Fibroblast of peridontal ligament (primary cell): ENCODE results near the gene RBBP8NL.

Source experiments
- DNase-seq: peaks from one replicate; pipeline ENCODE4 v3.0.0-alpha.2; 2010; ENCODE audit errors: extremely low read depth

RBBP8NL gene

GRCh38 chr20:62392621-62393334, 34.6 kb downstream of the RBBP8NL start:
- DNase-seq = no peak

- DNase-seq = no peak
Observed at GRCh38 chr20:62392077-62392418, 35.3 kb downstream of the RBBP8NL start.

- no peak for DNase-seq
Observed at GRCh38 chr20:62391165-62392076, 35.9 kb downstream of the RBBP8NL start.

- no peak for DNase-seq
Observed at GRCh38 chr20:62390317-62391164, 36.8 kb downstream of the RBBP8NL start.

GRCh38 chr20:62389601-62390087, 37.7 kb downstream of the RBBP8NL start:
- DNase-seq = no peak

GRCh38 chr20:62388839-62389600, 38.3 kb downstream of the RBBP8NL start:
- no peak for DNase-seq

GRCh38 chr20:62387933-62388635, 39.3 kb downstream of the RBBP8NL start:
- no peak for DNase-seq

- DNase-seq = no peak
Observed at GRCh38 chr20:62387219-62387913, 40.0 kb downstream of the RBBP8NL start.

- peak; percentile 83 for DNase-seq
Observed at GRCh38 chr20:62386383-62387218, 40.7 kb downstream of the RBBP8NL start, which contains the start of gene RPS21. TSS of gene RPS21 (plus strand) at chr20:62387103. CDS start at chr20:62387339, 236 bp downstream.

GRCh38 chr20:62382306-62383198, 44.8 kb downstream of the RBBP8NL start:
- DNase-seq = peak; percentile 60

- no peak for DNase-seq
Observed at GRCh38 chr20:62381842-62382241, 45.5 kb downstream of the RBBP8NL start.

- no peak for DNase-seq
Observed at GRCh38 chr20:62381202-62381797, 46.0 kb downstream of the RBBP8NL start.

- DNase-seq = no peak
Observed at GRCh38 chr20:62378215-62378614, 49.1 kb downstream of the RBBP8NL start.

GRCh38 chr20:62377615-62378178, 49.6 kb downstream of the RBBP8NL start:
- no peak for DNase-seq

GRCh38 chr20:62377064-62377461, 50.3 kb downstream of the RBBP8NL start:
- no peak for DNase-seq

- DNase-seq = no peak
Observed at GRCh38 chr20:62376112-62377063, 51.0 kb downstream of the RBBP8NL start.
